HG03039 (cell line): ENCODE measurements around the gene TRIM61.

Experiments used
- ATAC-seq: cut with Tn5 transposase; IDR thresholded peaks from one replicate; pipeline ENCODE4 v1.9.1; 2021; ENCODE audit warnings: mild to moderate bottlenecking, moderate library complexity; ENCODE audit not compliant: unreplicated experiment

The TRIM61 gene

GRCh38 chr4:164918956-164919355 lies 58.5 kb downstream of the TRIM61 start:
- ATAC-seq, result no peak
